HepG2 (cell line): Measurements from ENCODE around the gene PLEKHA8. TPM values are rescaled to one million over a fixed set of nuclear protein-coding genes. Genes with fewer than 3 reads are reported as not detected.

Source experiments
- ATF7-NPFF ChIP-seq: sonication (generic); formaldehyde crosslinking; IDR thresholded peaks from 2 replicates; pipeline ENCODE4 v1.8.1; 2023; ENCODE audit warnings: mild to moderate bottlenecking, low read depth, missing genetic modification reagents, moderate library complexity
- CCDC6 ChIP-seq: sonication (generic); formaldehyde crosslinking; IDR thresholded peaks from 2 replicates; pipeline ENCODE4 v1.8.1; 2022; ENCODE audit warnings: mild to moderate bottlenecking, missing genetic modification reagents, moderate library complexity
- FOXA3 ChIP-seq: IDR thresholded peaks from 2 replicates; pipeline ENCODE4 v1.6.1; 2016; ENCODE audit warnings: missing genetic modification reagents, missing compliant biosample characterization
- GATAD1 ChIP-seq: IDR thresholded peaks from 2 replicates; pipeline ENCODE4 v1.6.1; 2016; ENCODE audit warnings: missing genetic modification reagents, missing compliant biosample characterization
- GPN1 ChIP-seq: sonication (generic); formaldehyde crosslinking; IDR thresholded peaks from 2 replicates; pipeline ENCODE4 v1.5.1; 2020; ENCODE audit warnings: missing genetic modification reagents, borderline replicate concordance
- HNRNPL ChIP-seq: fragments of 200-400 bp; formaldehyde crosslinking; IDR thresholded peaks from 2 replicates; pipeline ENCODE4 v1.6.1; 2017; ENCODE audit warnings: mild to moderate bottlenecking, low read depth, low read length
- HOXA3 ChIP-seq: sonication (generic); formaldehyde crosslinking; IDR thresholded peaks from 2 replicates; pipeline ENCODE4 v1.5.0; 2020; ENCODE audit warnings: missing genetic modification reagents
- MATR3 ChIP-seq: sonication (generic); formaldehyde crosslinking; IDR thresholded peaks from 2 replicates; pipeline ENCODE4 v1.4.0; 2020; ENCODE audit warnings: missing genetic modification reagents
- REXO4 ChIP-seq: sonication (generic); formaldehyde crosslinking; IDR thresholded peaks from 2 replicates; pipeline ENCODE4 v1.8.0; 2022; ENCODE audit warnings: missing genetic modification reagents, mild to moderate bottlenecking, borderline replicate concordance
- TCF12 ChIP-seq, 2 experiments: fragments of 450-650 bp in 1 of 2; sonication (generic) in 1 of 2; formaldehyde crosslinking in 1 of 2; IDR thresholded peaks; 2 replicates each; pipeline versions ENCODE4 v1.6.1 to v1.8.0; 2017 to 2022; ENCODE audit warnings: antibody characterized with exemption in 1 of 2, mild to moderate bottlenecking in 1 of 2, missing genetic modification reagents in 1 of 2, moderate library complexity in 1 of 2
- ZBTB21 ChIP-seq: sonication (generic); formaldehyde crosslinking; IDR thresholded peaks from 2 replicates; pipeline ENCODE4 v1.4.0; 2020; ENCODE audit warnings: missing genetic modification reagents
- ZFP36 ChIP-seq: fragments of 150-350 bp; IDR thresholded peaks from 2 replicates; pipeline ENCODE4 v1.6.1; 2018; ENCODE audit warnings: borderline replicate concordance, low read length, low read depth; ENCODE audit not compliant: partially characterized antibody
- ZSCAN9 ChIP-seq: IDR thresholded peaks from 2 replicates; pipeline ENCODE4 v1.6.1; 2016; ENCODE audit warnings: borderline replicate concordance
- polyA plus RNA-seq, 8 experiments: library from polyadenylated mRNA; depleted of rRNA in 3 of 8; stranded (reverse) in 7 of 8; unstranded in 1 of 8; fragments of >200 nt; fragmentation: Illumina TruSeq in 4 of 8; extraction: Trizol in 4 of 8; gene quantifications; 2 replicates each; pipeline versions ENCODE4 v1.2.1 to v1.2.3, GENCODE V29; 2011 to 2016; ENCODE audit warnings: low read depth in 4 of 8, missing spikeins in 1 of 8, mixed read lengths in 1 of 8; ENCODE audit not compliant: insufficient read depth in 1 of 8
- total RNA-seq, 5 experiments: library from RNA; depleted of rRNA; stranded (reverse); fragments of >200 nt; fragmentation: Illumina TruSeq; extraction: Trizol; gene quantifications; 2 replicates each; pipeline ENCODE4 v1.2.3, GENCODE V29; 2016; ENCODE audit warnings: low read depth in 1 of 5
- TF ChIP-seq, protein P1 (sequence below): sonication (generic); formaldehyde crosslinking; IDR thresholded peaks from 2 replicates; pipeline ENCODE4 v1.4.0; 2020; ENCODE audit warnings: mild to moderate bottlenecking, missing genetic modification reagents, borderline replicate concordance
- TF ChIP-seq, protein P2 (sequence below), 2 experiments: sonication (generic) in 1 of 2; formaldehyde crosslinking in 1 of 2; IDR thresholded peaks; 2 replicates each; pipeline versions ENCODE4 v1.4.0 to v1.6.1; 2018 to 2020; ENCODE audit warnings: missing genetic modification reagents in 2 of 2, borderline replicate concordance in 1 of 2, low read depth in 1 of 2, mild to moderate bottlenecking in 1 of 2, missing biosample characterization in 1 of 2
- TF ChIP-seq, protein P3 (sequence below): sonication (generic); formaldehyde crosslinking; IDR thresholded peaks from 2 replicates; pipeline ENCODE4 v1.8.1; 2022; ENCODE audit warnings: low read depth, mild to moderate bottlenecking, missing genetic modification reagents
- TF ChIP-seq, protein P4 (sequence below): IDR thresholded peaks from 2 replicates; pipeline ENCODE4 v1.6.1; 2016; ENCODE audit warnings: low read depth

Gene PLEKHA8
- total and polyA plus RNA-seq, 2 of the 13 experiments (the other 11 are each of a cell fraction or from before 2014, with no cell fraction given): 12.5 to 26.4 TPM

DNA sequence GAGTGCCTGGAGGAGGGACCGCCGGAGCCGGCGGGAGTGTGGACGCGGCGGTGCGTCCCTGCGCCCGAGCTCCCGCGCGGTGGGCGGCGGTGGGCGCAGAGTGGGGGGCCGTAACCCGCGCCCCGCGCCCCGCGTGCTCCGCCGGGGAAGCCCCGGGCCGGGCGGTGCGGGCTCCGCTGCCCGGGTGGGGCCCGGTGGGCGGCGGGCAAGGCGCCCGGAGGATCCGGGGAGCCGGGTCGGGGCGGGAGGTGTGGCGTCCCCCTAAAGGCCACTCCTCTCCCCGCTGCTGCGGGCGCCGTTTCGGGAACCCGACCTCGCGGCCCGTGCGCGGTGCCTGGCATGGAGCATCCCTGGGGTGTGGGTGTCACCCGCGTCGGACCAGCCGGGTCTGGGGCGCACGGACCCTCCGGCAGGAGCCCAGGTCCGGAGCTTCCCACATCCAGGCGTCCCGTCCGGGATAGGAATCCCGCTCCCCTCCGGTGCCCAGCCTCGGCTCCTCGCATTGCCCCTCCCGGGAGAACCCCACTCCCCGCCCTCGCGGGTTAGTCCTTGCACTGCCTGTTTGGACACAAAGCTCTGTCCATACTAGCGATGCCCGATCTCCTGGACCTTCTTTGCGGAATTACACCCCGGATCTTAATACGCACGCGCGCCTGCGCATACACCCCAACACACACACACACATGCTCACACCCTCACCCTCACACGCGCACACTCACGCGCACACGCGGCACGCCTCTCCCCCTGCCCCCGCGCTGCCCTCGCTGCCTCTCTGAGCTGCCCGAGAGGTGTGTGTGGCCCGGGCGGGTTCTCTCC, 107.3 kb downstream of the PLEKHA8 start (continued):
- TF ChIP-seq, protein P1, sequence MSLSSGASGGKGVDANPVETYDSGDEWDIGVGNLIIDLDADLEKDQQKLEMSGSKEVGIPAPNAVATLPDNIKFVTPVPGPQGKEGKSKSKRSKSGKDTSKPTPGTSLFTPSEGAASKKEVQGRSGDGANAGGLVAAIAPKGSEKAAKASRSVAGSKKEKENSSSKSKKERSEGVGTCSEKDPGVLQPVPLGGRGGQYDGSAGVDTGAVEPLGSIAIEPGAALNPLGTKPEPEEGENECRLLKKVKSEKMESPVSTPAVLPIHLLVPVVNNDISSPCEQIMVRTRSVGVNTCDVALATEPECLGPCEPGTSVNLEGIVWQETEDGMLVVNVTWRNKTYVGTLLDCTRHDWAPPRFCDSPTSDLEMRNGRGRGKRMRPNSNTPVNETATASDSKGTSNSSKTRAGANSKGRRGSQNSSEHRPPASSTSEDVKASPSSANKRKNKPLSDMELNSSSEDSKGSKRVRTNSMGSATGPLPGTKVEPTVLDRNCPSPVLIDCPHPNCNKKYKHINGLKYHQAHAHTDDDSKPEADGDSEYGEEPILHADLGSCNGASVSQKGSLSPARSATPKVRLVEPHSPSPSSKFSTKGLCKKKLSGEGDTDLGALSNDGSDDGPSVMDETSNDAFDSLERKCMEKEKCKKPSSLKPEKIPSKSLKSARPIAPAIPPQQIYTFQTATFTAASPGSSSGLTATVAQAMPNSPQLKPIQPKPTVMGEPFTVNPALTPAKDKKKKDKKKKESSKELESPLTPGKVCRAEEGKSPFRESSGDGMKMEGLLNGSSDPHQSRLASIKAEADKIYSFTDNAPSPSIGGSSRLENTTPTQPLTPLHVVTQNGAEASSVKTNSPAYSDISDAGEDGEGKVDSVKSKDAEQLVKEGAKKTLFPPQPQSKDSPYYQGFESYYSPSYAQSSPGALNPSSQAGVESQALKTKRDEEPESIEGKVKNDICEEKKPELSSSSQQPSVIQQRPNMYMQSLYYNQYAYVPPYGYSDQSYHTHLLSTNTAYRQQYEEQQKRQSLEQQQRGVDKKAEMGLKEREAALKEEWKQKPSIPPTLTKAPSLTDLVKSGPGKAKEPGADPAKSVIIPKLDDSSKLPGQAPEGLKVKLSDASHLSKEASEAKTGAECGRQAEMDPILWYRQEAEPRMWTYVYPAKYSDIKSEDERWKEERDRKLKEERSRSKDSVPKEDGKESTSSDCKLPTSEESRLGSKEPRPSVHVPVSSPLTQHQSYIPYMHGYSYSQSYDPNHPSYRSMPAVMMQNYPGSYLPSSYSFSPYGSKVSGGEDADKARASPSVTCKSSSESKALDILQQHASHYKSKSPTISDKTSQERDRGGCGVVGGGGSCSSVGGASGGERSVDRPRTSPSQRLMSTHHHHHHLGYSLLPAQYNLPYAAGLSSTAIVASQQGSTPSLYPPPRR (CRISPR knock-in tag): no peak
- no peak for TF ChIP-seq GPN1
- TF ChIP-seq ATF7-NPFF (CRISPR knock-in tag): 0 out of 2 replicates have a peak, but pooled peaks have one; percentile 58
- TF ChIP-seq FOXA3 (CRISPR knock-in tag): 0 out of 2 replicates have a peak, but pooled peaks have one; percentile 27
- TF ChIP-seq ZFP36: no peak
- TF ChIP-seq HOXA3: no peak
- no peak for TF ChIP-seq ZBTB21
- peak; percentile 61; the same call in 1 of the 2 replicates for TF ChIP-seq HNRNPL
- TF ChIP-seq, protein P2, sequence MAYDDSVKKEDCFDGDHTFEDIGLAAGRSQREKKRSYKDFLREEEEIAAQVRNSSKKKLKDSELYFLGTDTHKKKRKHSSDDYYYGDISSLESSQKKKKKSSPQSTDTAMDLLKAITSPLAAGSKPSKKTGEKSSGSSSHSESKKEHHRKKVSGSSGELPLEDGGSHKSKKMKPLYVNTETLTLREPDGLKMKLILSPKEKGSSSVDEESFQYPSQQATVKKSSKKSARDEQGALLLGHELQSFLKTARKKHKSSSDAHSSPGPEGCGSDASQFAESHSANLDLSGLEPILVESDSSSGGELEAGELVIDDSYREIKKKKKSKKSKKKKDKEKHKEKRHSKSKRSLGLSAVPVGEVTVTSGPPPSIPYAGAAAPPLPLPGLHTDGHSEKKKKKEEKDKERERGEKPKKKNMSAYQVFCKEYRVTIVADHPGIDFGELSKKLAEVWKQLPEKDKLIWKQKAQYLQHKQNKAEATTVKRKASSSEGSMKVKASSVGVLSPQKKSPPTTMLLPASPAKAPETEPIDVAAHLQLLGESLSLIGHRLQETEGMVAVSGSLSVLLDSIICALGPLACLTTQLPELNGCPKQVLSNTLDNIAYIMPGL (CRISPR knock-in tag; IDR thresholded peaks at IDR 0.05; ENCODE audit: borderline replicate concordance in 1 of 2, low read depth in 1 of 2): peak; percentile 9 to 55; a peak in 1 of 4 replicates
- no peak for TF ChIP-seq TCF12 (IDR thresholded peaks at IDR 0.05)
- no peak for TF ChIP-seq TCF12 (CRISPR knock-in tag; IDR thresholded peaks at IDR 0.05)
- peak; percentile 30; the same call in 1 of the 2 replicates for TF ChIP-seq CCDC6 (CRISPR knock-in tag)
- no peak for TF ChIP-seq MATR3
- no peak for TF ChIP-seq GATAD1 (CRISPR knock-in tag)
- TF ChIP-seq, protein P3, sequence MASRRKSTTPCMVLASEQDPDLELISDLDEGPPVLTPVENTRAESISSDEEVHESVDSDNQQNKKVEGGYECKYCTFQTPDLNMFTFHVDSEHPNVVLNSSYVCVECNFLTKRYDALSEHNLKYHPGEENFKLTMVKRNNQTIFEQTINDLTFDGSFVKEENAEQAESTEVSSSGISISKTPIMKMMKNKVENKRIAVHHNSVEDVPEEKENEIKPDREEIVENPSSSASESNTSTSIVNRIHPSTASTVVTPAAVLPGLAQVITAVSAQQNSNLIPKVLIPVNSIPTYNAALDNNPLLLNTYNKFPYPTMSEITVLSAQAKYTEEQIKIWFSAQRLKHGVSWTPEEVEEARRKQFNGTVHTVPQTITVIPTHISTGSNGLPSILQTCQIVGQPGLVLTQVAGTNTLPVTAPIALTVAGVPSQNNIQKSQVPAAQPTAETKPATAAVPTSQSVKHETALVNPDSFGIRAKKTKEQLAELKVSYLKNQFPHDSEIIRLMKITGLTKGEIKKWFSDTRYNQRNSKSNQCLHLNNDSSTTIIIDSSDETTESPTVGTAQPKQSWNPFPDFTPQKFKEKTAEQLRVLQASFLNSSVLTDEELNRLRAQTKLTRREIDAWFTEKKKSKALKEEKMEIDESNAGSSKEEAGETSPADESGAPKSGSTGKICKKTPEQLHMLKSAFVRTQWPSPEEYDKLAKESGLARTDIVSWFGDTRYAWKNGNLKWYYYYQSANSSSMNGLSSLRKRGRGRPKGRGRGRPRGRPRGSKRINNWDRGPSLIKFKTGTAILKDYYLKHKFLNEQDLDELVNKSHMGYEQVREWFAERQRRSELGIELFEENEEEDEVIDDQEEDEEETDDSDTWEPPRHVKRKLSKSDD (CRISPR knock-in tag): 0 out of 2 replicates have a peak, but pooled peaks have one; percentile 26
- TF ChIP-seq, protein P4, sequence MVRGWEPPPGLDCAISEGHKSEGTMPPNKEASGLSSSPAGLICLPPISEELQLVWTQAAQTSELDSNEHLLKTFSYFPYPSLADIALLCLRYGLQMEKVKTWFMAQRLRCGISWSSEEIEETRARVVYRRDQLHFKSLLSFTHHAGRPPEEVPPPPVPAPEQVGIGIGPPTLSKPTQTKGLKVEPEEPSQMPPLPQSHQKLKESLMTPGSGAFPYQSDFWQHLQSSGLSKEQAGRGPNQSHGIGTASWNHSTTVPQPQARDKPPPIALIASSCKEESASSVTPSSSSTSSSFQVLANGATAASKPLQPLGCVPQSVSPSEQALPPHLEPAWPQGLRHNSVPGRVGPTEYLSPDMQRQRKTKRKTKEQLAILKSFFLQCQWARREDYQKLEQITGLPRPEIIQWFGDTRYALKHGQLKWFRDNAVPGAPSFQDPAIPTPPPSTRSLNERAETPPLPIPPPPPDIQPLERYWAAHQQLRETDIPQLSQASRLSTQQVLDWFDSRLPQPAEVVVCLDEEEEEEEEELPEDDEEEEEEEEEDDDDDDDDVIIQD (CRISPR knock-in tag): no peak
- no peak for TF ChIP-seq REXO4 (CRISPR knock-in tag)
- TF ChIP-seq ZSCAN9 (CRISPR knock-in tag): no peak
